ACC112 (cell line): ENCODE measurements around the gene NAALADL1.

ENCODE experiments used
- H2AFZ ChIP-seq: fragments of 200-600 bp; sonication (generic); one replicate; pipeline ENCODE4 v1.6.0; 2017; ENCODE audit warnings: antibody characterized with exemption, low read length; ENCODE audit not compliant: unreplicated experiment
- H3K27ac ChIP-seq: fragments of 200-600 bp; sonication (generic); 2 replicates; pipeline ENCODE4 v1.5.1; 2014; ENCODE audit warnings: low read depth, mild to moderate bottlenecking, antibody characterized with exemption, low read length, moderate library complexity
- H3K27me3 ChIP-seq: fragments of 200-600 bp; sonication (generic); 2 replicates; pipeline ENCODE4 v1.6.1; 2014; ENCODE audit warnings: mild to moderate bottlenecking, antibody characterized with exemption, low read length, moderate library complexity, mixed read lengths; ENCODE audit not compliant: insufficient read depth
- H3K36me3 ChIP-seq: fragments of 200-600 bp; sonication (generic); 2 replicates; pipeline ENCODE4 v1.6.1; 2016; ENCODE audit warnings: mild to moderate bottlenecking, antibody characterized with exemption, low read length, moderate library complexity, mixed read lengths; ENCODE audit not compliant: insufficient read depth
- H3K4me1 ChIP-seq: fragments of 200-600 bp; sonication (generic); one replicate; pipeline ENCODE4 v1.6.1; 2016; ENCODE audit warnings: low read length, mixed read lengths; ENCODE audit not compliant: insufficient read depth, unreplicated experiment, control insufficient read depth
- H3K4me3 ChIP-seq: fragments of 200-600 bp; sonication (generic); 2 replicates; pipeline ENCODE4 v1.5.1; 2014; ENCODE audit warnings: mild to moderate bottlenecking, low read depth, low read length
- H3K79me2 ChIP-seq: fragments of 200-600 bp; sonication (generic); one replicate; pipeline ENCODE4 v1.6.0; 2016; ENCODE audit warnings: low read length; ENCODE audit not compliant: control insufficient read depth, unreplicated experiment, insufficient read depth

Gene NAALADL1

GRCh38 chr11:65047581-65048422 is 10.6 kb downstream of the NAALADL1 start:
- H2AFZ ChIP-seq = peak overlapping the region; percentile 83
- H3K4me3 ChIP-seq = peak overlapping the region; percentile 75
- 0 out of 2 replicates have a peak, but pooled peaks cover 5% of the 10 kb centered on the region for H3K36me3 ChIP-seq
- peaks cover 3% of the 10 kb centered on the region for H3K79me2 ChIP-seq
- H3K27ac ChIP-seq = no peak overlapping the region
- H3K27me3 ChIP-seq = no peaks in the 10 kb centered on the region
- H3K4me1 ChIP-seq = peaks cover 2% of the 10 kb centered on the region

- H3K27me3 ChIP-seq = no peaks in the 10 kb centered on the region
- H2AFZ ChIP-seq = no peak overlapping the region
- H3K36me3 ChIP-seq = 0 out of 2 replicates have a peak, but pooled peaks cover 5% of the 10 kb centered on the region
- H3K79me2 ChIP-seq = peaks cover 13% of the 10 kb centered on the region
- H3K4me3 ChIP-seq = no peak overlapping the region
- H3K27ac ChIP-seq = no peak overlapping the region
- peaks cover 7% of the 10 kb centered on the region for H3K4me1 ChIP-seq
Measured at GRCh38 chr11:65045728-65046127, 12.6 kb downstream of the NAALADL1 start.

- H3K27ac ChIP-seq = no peak overlapping the region
- no peak overlapping the region for H2AFZ ChIP-seq
- peaks cover 7% of the 10 kb centered on the region for H3K4me1 ChIP-seq
- H3K27me3 ChIP-seq = no peaks in the 10 kb centered on the region
- no peak overlapping the region for H3K4me3 ChIP-seq
- H3K36me3 ChIP-seq = 0 out of 2 replicates have a peak, but pooled peaks cover 5% of the 10 kb centered on the region
- peaks cover 13% of the 10 kb centered on the region for H3K79me2 ChIP-seq
Measured at GRCh38 chr11:65045061-65045460, 13.3 kb downstream of the NAALADL1 start.

- Histone ChIP-seq H3K27me3 (no peaks in the 10 kb centered on the region), H3K79me2 (peaks cover 13% of the 10 kb centered on the region), H2AFZ (no peak overlapping the region), H3K36me3 (0 out of 2 replicates have a peak, but pooled peaks cover 5% of the 10 kb centered on the region), H3K27ac (no peak overlapping the region), H3K4me1 (peaks cover 7% of the 10 kb centered on the region), H3K4me3 (no peak overlapping the region)
Measured at GRCh38 chr11:65043881-65044501, 14.4 kb downstream of the NAALADL1 start.

GRCh38 chr11:65042891-65043290 is 15.5 kb downstream of the NAALADL1 start:
- H3K27me3 ChIP-seq = no peaks in the 10 kb centered on the region
- H3K79me2 ChIP-seq = peaks cover 13% of the 10 kb centered on the region
- no peak overlapping the region for H2AFZ ChIP-seq
- H3K27ac ChIP-seq = no peak overlapping the region
- 0 out of 2 replicates have a peak, but pooled peaks cover 5% of the 10 kb centered on the region for H3K36me3 ChIP-seq
- H3K4me3 ChIP-seq = peak overlapping the region; percentile 100; the same call in 1 of the 2 replicates
- peaks cover 7% of the 10 kb centered on the region for H3K4me1 ChIP-seq

GRCh38 chr11:65040847-65041622 is 17.3 kb downstream of the NAALADL1 start, which contains the start of gene SAC3D1:
TSS of gene SAC3D1 (plus strand) at chr11:65041210. CDS start at chr11:65041293, 83 bp downstream.
- Histone ChIP-seq H3K4me1 (peaks cover 7% of the 10 kb centered on the region), H3K27ac (peak within 1 kb of the TSS; percentile 66), H3K36me3 (0 out of 2 replicates have a peak, but pooled peaks cover 5% of the 10 kb centered on the region), H3K79me2 (peaks cover 13% of the 10 kb centered on the region), H3K27me3 (no peaks in the 10 kb centered on the region), H2AFZ (peak within 1 kb of the TSS; percentile 75), H3K4me3 (peak within 1 kb of the TSS; percentile 100)

- Histone ChIP-seq H3K79me2 (peaks cover 13% of the 10 kb centered on the region), H3K4me3 (peak overlapping the region; percentile 100), H2AFZ (peak overlapping the region; percentile 38), H3K27me3 (no peaks in the 10 kb centered on the region), H3K36me3 (0 out of 2 replicates have a peak, but pooled peaks cover 5% of the 10 kb centered on the region), H3K27ac (peak overlapping the region; percentile 66), H3K4me1 (peaks cover 7% of the 10 kb centered on the region)
Measured at GRCh38 chr11:65040520-65040846, 17.9 kb downstream of the NAALADL1 start.

- H3K4me3 ChIP-seq = no peak overlapping the region
- no peaks in the 10 kb centered on the region for H3K36me3 ChIP-seq
- H2AFZ ChIP-seq = no peak overlapping the region
- no peaks in the 10 kb centered on the region for H3K4me1 ChIP-seq
- H3K27ac ChIP-seq = no peak overlapping the region
- H3K27me3 ChIP-seq = no peaks in the 10 kb centered on the region
- peaks cover 3% of the 10 kb centered on the region for H3K79me2 ChIP-seq
Measured at GRCh38 chr11:65036931-65037330, 21.4 kb downstream of the NAALADL1 start.

- no peaks in the 10 kb centered on the region for H3K79me2 ChIP-seq
- no peaks in the 10 kb centered on the region for H3K4me1 ChIP-seq
- H3K4me3 ChIP-seq = no peak overlapping the region
Measured at GRCh38 chr11:65035579-65035978, 22.8 kb downstream of the NAALADL1 start.

GRCh38 chr11:65034423-65034822 is 23.9 kb downstream of the NAALADL1 start:
- Histone ChIP-seq H3K4me1 (no peaks in the 10 kb centered on the region), H2AFZ (no peak overlapping the region), H3K27me3 (no peaks in the 10 kb centered on the region), H3K79me2 (no peaks in the 10 kb centered on the region), H3K27ac (no peak overlapping the region), H3K36me3 (no peaks in the 10 kb centered on the region), H3K4me3 (no peak overlapping the region)

More at GRCh38 chr11:65035579-65035978, 22.8 kb downstream of the NAALADL1 start:
- no peaks in the 10 kb centered on the region for H3K36me3 ChIP-seq
- H3K27me3 ChIP-seq = no peaks in the 10 kb centered on the region
- H3K27ac ChIP-seq = no peak overlapping the region
- H2AFZ ChIP-seq = no peak overlapping the region
